ENCODE data around the gene UBE2L5. TPM values are rescaled to one million over a fixed set of nuclear protein-coding genes. Genes with fewer than 3 reads are reported as not detected.
"Not testable (repeated sequence)": the region's sequence is repeated elsewhere in the genome, so short reads cannot be mapped to it uniquely, and the experiment has no call there.

Gene UBE2L5
- total and polyA plus RNA-seq, 2 of the 13 experiments (the other 11 are each of a cell fraction or from before 2014, with no cell fraction given), result 0.13 TPM; not detected in 1

DNA sequence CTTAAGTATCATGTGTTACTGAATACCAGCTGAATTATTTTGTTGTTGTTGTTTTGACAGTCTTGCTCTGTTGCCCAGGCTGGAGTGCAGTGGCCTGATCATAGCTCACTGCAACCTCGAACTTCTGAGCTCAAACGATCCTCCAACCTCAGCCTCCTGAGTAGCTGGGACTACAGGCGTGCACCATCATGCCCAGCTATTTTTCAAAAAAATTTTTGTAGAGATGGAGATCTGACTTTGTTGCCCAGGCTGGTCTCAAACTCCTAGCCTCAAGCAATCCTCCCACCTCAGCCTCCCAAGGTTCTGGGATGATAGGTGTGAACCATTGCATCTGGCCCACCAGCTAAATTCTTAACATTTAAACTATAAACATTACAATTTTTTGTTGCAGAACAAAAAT lies 21.2 kb downstream of the UBE2L5 start:
- H3K9ac ChIP-seq (ENCODE audit: insufficient read depth, low read depth, low read length); ATAC-seq; H3K9me3 ChIP-seq (ENCODE audit: low read length); H3K27ac ChIP-seq (ENCODE audit: extremely low read length, insufficient read depth, low read length); intact Hi-C loops (cut with micrococcal nuclease; ENCODE audit: unreplicated experiment); in situ Hi-C loops (cut with HindIII; ENCODE audit: extremely low pct_ligation_motif_present, low pct_unique_long_range_greater_than_20kb); FAIRE-seq; H3K4me3 ChIP-seq (replicated peaks in 1 of 3; ENCODE audit: insufficient read depth in 1 of 3, low read depth in 2 of 3, low read length in 3 of 3); POLR2A ChIA-PET; H3K79me2 ChIP-seq (ENCODE audit: insufficient read depth, low read length); H3K36me3 ChIP-seq (replicated peaks in 1 of 2; ENCODE audit: control insufficient read depth in 1 of 2, insufficient read depth in 2 of 2, low read length in 2 of 2); H2AFZ ChIP-seq (ENCODE audit: low read length); H3K4me2 ChIP-seq (ENCODE audit: low read depth, low read length); CTCF ChIA-PET (ENCODE audit: low intra/inter-chr PET ratio, low total read pairs); H4K20me1 ChIP-seq (ENCODE audit: insufficient read depth, low read length); BruUV-seq (replicated peaks); DNase-seq (ENCODE audit: low spot score): not testable (repeated sequence)
- WGBS (ENCODE audit: low lambda C conversion rate), result 11% methylated on average over 3 of the region's 3 CpGs
- peaks cover 14% of the 10 kb centered on the region for H3K4me1 ChIP-seq (ENCODE audit: insufficient read depth, low read length)
- peaks cover 0 to 21% of the 10 kb centered on the region in 2 experiments; a peak in 4 of 5 replicates for H3K27me3 ChIP-seq (ENCODE audit: control insufficient read depth in 1 of 2, insufficient read depth in 2 of 2, low read length in 2 of 2)

- no peak for TF ChIP-seq ZNF672 (CRISPR knock-in tag; IDR thresholded peaks at IDR 0.05)
- no peak for TF ChIP-seq PHF8 (CRISPR knock-in tag; IDR thresholded peaks at IDR 0.05)
- TF ChIP-seq CAMTA2 (CRISPR knock-in tag; IDR thresholded peaks at IDR 0.05; ENCODE audit: borderline replicate concordance), result no peak
- ChIA-PET POLR2A (no interaction called here), CTCF (ENCODE audit: low intra/inter-chr PET ratio, low total read pairs) (no interaction called here)
- ATAC-seq (no peak), DNase-seq (ENCODE audit: low spot score) (no peak), FAIRE-seq (no peak)
- H2AFZ ChIP-seq (ENCODE audit: low read length), result no peak overlapping the region
- no peak overlapping the region for H3K4me2 ChIP-seq (ENCODE audit: low read depth, low read length)
- 70% methylated on average over 11 of the region's 12 CpGs for WGBS (ENCODE audit: low lambda C conversion rate)
- no peak overlapping the region for H3K4me3 ChIP-seq (replicated peaks in 1 of 3; ENCODE audit: insufficient read depth in 1 of 3, low read depth in 2 of 3, low read length in 3 of 3)
- no peaks in the 10 kb centered on the region for H4K20me1 ChIP-seq (ENCODE audit: insufficient read depth, low read length)
- intact Hi-C loops (cut with micrococcal nuclease; ENCODE audit: unreplicated experiment) (no loop called here), in situ Hi-C loops (cut with HindIII; ENCODE audit: extremely low pct_ligation_motif_present, low pct_unique_long_range_greater_than_20kb) (no loop called here)
- H3K9ac ChIP-seq (ENCODE audit: insufficient read depth, low read depth, low read length), result no peak overlapping the region
- H3K4me1 ChIP-seq (ENCODE audit: insufficient read depth, low read length), result peaks cover 14% of the 10 kb centered on the region
- H3K27me3 ChIP-seq (ENCODE audit: control insufficient read depth in 1 of 2, insufficient read depth in 2 of 2, low read length in 2 of 2), result peaks cover 0 to 21% of the 10 kb centered on the region in 2 experiments; a peak in 4 of 5 replicates
- no peaks in the 10 kb centered on the region for H3K36me3 ChIP-seq (replicated peaks in 1 of 2; ENCODE audit: control insufficient read depth in 1 of 2, insufficient read depth in 2 of 2, low read length in 2 of 2)
- H3K79me2 ChIP-seq (ENCODE audit: insufficient read depth, low read length), result no peaks in the 10 kb centered on the region
- H3K9me3 ChIP-seq (ENCODE audit: low read length), result no peaks in the 10 kb centered on the region
- H3K27ac ChIP-seq (ENCODE audit: extremely low read length, insufficient read depth, low read length), result no peak overlapping the region
- BruUV-seq (replicated peaks), result no TSS peak
These were observed 21.7 kb downstream of the UBE2L5 start for GRCh38 chr13:30443957-30444404.

Data from HepG2 (cell line).